Measurements from ENCODE around the gene MAPKAP1. TPM values are rescaled to one million over a fixed set of nuclear protein-coding genes. Genes with fewer than 3 reads are reported as not detected.
A peak's percentile ranks its signal among the peaks of the same experiment; 100 is the strongest.

Gene MAPKAP1
- total RNA-seq, 8 experiments from 2014 or later = 36.0 to 159 (median 58.8) TPM

DNA sequence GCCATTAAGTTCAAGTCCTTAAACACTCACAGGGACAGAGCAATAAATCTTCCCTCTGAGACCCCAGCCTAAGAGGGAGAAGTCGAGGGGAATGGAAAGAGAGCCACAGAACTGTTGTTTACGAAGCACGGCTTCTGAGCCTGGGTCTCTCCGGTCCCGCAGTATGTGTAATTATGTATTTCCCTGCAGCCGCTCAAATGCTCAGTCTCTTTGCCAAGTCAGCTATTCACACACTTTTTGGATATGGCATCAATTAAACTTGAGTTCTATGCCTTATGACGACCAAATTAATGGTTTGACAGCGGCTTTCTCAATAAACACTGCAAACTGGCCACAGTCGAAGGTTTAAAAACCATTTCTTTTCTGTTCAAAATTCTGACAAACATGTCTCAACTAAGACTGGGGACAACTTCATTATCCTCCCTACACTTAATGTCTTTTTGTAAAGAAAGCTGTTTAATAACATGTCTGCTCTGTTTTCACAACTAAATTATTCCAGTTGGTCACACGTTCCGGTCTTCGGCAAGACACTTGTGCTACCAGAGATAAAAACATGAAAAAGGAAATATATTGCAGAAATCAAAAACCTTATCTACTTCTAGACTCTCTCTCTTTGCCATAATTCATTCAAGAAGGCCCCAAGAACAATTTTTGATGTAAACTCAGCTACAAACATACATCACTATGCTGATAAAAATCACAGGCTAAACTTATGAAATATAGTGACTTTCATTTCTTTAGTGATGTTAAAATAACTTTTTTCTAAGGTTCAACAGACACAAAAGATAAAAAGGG, 242.2 kb downstream of the MAPKAP1 start:
- H3K4me1 ChIP-seq (replicated peaks in 1 of 2) = peaks cover 84 to 96% of the 10 kb centered on the region in 2 donors
- H3K4me3 ChIP-seq = no peak overlapping the region
- in situ Hi-C loops (cut with MboI; ENCODE audit: low pct_unique_long_range_greater_than_20kb in 2 of 9, low sequenced_read_pairs in 9 of 9, unreplicated experiment in 9 of 9) = no loop called here
- 25 to 94% (median 52%) methylated on average over 3 to 12 of the region's 12 CpGs; no CpG with 5 or more reads in 1 of the 10 experiments for WGBS, 10 experiments
- peak in 2 of 8 experiments; percentile 26 to 30 for ATAC-seq (replicated peaks in 6 of 8)
- no peak overlapping the region for H3K27ac ChIP-seq

DNA sequence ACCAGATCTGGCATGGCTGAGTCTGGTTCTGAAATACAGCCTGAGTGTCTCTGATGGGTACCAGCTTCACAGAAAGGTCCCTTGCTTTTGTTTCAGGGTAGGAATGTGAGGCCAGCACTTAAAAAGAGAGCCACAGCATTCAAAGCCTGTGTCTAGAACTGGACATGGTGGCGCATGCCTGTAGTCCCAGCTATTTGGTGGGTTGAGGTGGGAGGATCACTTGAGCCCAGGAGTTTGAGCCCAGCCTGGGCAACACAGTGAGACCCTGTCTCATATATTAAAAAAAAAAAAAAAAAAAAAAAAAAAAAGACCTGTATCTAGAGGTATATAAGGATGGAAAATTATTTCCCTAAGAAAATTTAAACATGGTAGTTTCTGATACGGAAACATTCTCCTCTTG, 243.1 kb downstream of the MAPKAP1 start:
- H3K4me3 ChIP-seq = no peak overlapping the region
- H3K4me1 ChIP-seq (replicated peaks in 1 of 2) = peaks cover 78 to 87% of the 10 kb centered on the region in 2 donors
- 88 to 100% (median 100%) methylated on average over 1 to 2 of the region's 2 CpGs; no CpG with 5 or more reads in 1 of the 10 experiments for WGBS, 10 experiments
- in situ Hi-C loops (cut with MboI; ENCODE audit: low pct_unique_long_range_greater_than_20kb in 2 of 9, low sequenced_read_pairs in 9 of 9, unreplicated experiment in 9 of 9) = no loop called here
- ATAC-seq (replicated peaks in 6 of 8) = no peak
- no peak overlapping the region for H3K27ac ChIP-seq

DNA sequence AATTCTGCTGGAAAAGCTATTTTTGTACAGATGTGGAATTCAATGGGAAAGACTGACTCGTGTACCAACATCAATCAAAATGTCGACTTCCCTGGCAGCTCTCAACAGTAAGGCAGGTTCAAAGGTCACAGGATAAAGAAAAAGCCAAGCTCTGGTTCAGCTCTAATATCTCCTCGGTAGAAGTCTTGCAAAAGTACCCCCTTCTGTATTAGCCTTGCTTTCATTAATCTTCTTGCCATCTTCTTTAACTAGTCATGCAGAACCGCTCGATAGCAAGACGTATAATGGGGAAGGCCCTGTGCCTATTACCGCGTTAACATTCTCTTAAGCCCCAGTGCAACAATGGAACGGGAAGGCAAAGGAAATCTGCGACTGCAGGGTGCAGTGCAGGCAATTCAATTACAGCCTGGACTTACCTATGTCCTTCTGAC, 244.1 kb downstream of the MAPKAP1 start:
- peak in 5 of 8 experiments; percentile 38 to 68 (median 51) for ATAC-seq (replicated peaks in 6 of 8)
- WGBS, 10 experiments = 0 to 100% (median 5%) methylated on average over 1 to 10 of the region's 10 CpGs; no CpG with 5 or more reads in 2 of the 10 experiments

DNA sequence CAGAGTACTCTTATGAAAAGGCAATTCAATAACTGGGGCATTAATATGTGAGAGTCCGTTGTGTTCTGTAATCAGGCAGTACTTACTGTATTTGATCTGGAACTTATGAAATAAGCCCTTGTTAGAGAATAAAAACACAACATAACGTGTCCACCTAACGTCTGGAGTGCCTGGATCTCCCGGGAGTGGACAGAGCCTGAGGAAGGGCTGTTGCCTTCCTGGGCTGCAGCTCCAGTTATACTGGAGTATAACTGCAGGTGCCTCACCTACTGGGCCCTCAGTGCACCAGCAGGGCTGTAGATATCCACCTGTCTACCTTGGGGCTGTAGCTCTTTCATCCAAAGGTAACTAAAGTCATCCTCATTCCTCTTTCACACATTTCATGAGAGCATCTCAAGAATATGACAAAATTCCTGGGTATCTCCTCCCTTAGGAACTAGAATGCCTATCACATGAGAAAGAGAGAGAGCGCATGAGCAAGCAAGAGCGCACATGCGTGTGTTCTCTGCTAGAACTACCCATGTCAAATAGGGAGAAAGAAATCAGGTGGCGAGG, 245.3 kb downstream of the MAPKAP1 start:
- Histone ChIP-seq H3K4me3 (no peak overlapping the region), H3K4me1 (replicated peaks in 1 of 2) (peaks cover 55 to 65% of the 10 kb centered on the region in 2 donors), H3K27ac (peak overlapping the region; percentile 26 to 45)
- 74 to 100% (median 87%) methylated on average over 2 to 8 of the region's 8 CpGs; no CpG with 5 or more reads in 2 of the 10 experiments for WGBS, 10 experiments
- in situ Hi-C loops (cut with MboI; ENCODE audit: low pct_unique_long_range_greater_than_20kb in 2 of 9, low sequenced_read_pairs in 9 of 9, unreplicated experiment in 9 of 9) = no loop called here
- peak in 4 of 8 experiments; percentile 12 to 30 (median 14) for ATAC-seq (replicated peaks in 6 of 8)

More for the DNA sequence above, 244.1 kb downstream of the MAPKAP1 start:
- Histone ChIP-seq H3K4me1 (replicated peaks in 1 of 2) (peaks cover 67 to 76% of the 10 kb centered on the region in 2 donors), H3K27ac (peak overlapping the region in 1 of 2 donors; percentile 32), H3K4me3 (no peak overlapping the region)
- in situ Hi-C loops (cut with MboI; ENCODE audit: low pct_unique_long_range_greater_than_20kb in 2 of 9, low sequenced_read_pairs in 9 of 9, unreplicated experiment in 9 of 9) = no loop called here

DNA sequence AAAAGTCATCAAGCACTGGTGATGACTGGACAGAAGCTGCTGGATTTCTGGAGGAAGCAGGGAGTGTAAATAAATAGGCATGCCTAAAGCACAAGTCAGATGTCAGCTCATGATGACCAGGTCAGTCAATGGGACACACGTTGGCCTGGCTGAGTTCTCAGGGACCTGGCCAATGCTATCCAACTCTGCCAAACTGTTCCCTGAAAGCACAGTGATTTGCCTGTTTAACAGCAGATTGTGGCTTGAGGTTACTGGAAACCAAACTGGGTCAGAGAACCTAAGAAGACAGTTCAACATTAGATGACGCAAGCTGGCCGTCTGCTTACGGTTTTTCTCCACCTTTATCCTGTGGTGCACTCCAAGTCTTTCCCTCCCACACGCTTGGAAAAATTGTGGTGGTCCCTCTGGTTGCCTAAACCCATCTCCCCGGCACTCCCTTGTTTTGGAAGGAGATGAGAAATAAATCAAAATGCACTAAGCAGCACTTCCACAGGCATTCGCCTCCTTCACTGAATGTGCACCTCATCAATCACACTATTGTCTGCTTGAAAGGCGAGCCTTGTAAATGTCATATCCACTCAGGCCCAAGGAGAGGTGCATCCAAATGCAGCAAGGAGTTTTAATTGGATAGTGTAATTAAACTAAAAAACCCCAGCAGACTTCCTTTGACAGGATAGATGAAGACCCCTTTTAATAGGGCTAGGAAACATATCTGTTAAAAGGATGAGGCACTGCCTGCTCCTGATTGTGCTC, 245.9 kb downstream of the MAPKAP1 start:
- H3K27ac ChIP-seq = peak overlapping the region; percentile 26 to 45
- H3K4me1 ChIP-seq (replicated peaks in 1 of 2) = peaks cover 49 to 58% of the 10 kb centered on the region in 2 donors
- in situ Hi-C loops (cut with MboI; ENCODE audit: low pct_unique_long_range_greater_than_20kb in 2 of 9, low sequenced_read_pairs in 9 of 9, unreplicated experiment in 9 of 9) = no loop called here
- peak in 5 of 8 experiments; percentile 74 to 82 (median 75) for ATAC-seq (replicated peaks in 6 of 8)
- no peak overlapping the region for H3K4me3 ChIP-seq
- WGBS, 10 experiments = 13 to 100% (median 37%) methylated on average over 1 to 8 of the region's 8 CpGs; no CpG with 5 or more reads in 1 of the 10 experiments

DNA sequence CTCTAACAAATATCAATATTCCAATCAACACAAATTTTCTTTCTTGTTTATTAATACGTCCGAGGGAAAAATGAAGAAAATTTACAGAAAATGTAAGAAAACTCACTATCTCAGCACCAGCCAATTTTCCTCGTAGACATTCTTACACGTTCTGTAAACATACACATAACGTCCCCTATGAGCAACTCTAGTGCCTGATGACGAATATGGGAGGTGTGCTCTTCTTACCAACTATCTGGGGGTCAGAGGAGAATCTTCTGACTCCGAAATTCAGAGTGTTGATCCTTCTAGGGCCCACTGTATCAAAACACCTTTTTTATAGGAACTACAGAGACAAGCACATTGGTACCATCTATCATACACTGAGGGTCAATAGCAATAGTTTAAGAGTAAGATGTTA, 246.7 kb downstream of the MAPKAP1 start:
- Histone ChIP-seq H3K4me1 (replicated peaks in 1 of 2) (peaks cover 49 to 51% of the 10 kb centered on the region in 2 donors), H3K27ac (no peak overlapping the region), H3K4me3 (no peak overlapping the region)
- 90 to 100% (median 94%) methylated on average over 3 to 7 of the region's 7 CpGs; no CpG with 5 or more reads in 1 of the 10 experiments for WGBS, 10 experiments
- ATAC-seq (replicated peaks in 6 of 8) = no peak
- in situ Hi-C loops (cut with MboI; ENCODE audit: low pct_unique_long_range_greater_than_20kb in 2 of 9, low sequenced_read_pairs in 9 of 9, unreplicated experiment in 9 of 9) = no loop called here

DNA sequence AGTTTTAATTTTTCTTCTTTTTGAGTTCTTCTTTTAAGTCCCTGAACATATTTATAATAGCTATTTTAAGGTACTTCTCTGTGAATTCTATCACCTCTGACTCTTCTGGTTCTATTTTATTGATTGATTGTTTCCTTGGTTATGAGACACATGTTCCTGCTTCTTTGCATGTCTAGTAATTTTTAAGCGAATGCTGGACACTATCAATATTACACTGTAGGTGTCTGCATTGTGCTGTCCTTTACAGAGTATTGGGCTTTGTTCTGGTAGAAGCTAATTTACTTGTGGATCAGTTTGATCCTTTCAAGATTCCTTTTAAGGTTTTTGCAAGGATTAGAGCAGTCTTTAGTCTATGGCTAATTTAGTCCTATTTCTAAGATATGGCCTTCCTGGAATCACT, 249.7 kb downstream of the MAPKAP1 start:
- H3K4me3 ChIP-seq = no peak overlapping the region
- no peak for ATAC-seq (replicated peaks in 6 of 8)
- H3K27ac ChIP-seq = no peak overlapping the region
- 86 to 100% (median 100%) methylated on average over 1 of the region's 1 CpG; no CpG with 5 or more reads in 1 of the 10 experiments for WGBS, 10 experiments
- peaks cover 21 to 22% of the 10 kb centered on the region in 2 donors for H3K4me1 ChIP-seq (replicated peaks in 1 of 2)
- in situ Hi-C loops (cut with MboI; ENCODE audit: low pct_unique_long_range_greater_than_20kb in 2 of 9, low sequenced_read_pairs in 9 of 9, unreplicated experiment in 9 of 9) = no loop called here

DNA sequence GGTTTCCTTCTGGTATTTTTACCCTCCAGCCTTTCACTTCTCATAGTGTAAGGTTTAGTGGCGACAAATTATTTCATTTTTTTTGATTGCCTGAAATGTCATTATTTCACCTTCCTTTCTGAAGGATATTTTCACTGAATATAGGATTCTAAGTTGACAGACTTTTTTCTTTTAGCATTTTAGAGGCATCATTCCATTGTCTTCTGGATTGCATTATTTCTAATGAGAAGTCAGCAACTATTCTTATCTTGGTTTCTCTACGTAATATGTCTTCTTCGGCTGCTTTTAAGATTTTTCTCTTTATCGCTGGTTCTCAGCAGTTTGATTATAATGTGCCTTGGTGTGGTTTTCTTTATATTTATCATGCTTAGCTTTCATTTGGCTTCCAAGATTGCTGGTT, 251.1 kb downstream of the MAPKAP1 start:
- in situ Hi-C loops (cut with MboI; ENCODE audit: low pct_unique_long_range_greater_than_20kb in 2 of 9, low sequenced_read_pairs in 9 of 9, unreplicated experiment in 9 of 9) = no loop called here
- H3K4me1 ChIP-seq (replicated peaks in 1 of 2) = peaks cover 6 to 7% of the 10 kb centered on the region in 2 donors
- 91 to 100% (median 97%) methylated on average over 2 to 4 of the region's 4 CpGs for WGBS, 10 experiments
- no peak overlapping the region for H3K27ac ChIP-seq
- no peak overlapping the region for H3K4me3 ChIP-seq
- no peak for ATAC-seq (replicated peaks in 6 of 8)

DNA sequence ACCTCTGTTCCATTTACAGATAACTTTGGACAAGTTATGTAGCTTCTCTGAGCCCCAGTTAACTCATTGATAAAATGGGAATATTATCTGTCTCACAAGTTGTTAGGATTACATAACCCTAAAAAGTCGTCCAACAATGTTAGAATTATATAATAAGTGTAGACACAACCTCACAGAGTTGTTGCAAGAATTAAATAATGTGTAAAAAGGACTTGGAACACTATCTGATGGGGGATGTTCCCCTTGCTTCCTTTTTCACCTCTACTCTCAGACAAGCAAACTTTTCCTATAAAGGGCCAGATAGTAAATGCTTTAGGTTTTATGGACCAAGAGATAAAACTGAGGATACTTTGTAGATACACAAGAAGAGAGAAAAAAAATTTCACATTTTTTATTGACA, 251.9 kb downstream of the MAPKAP1 start:
- in situ Hi-C loops (cut with MboI; ENCODE audit: low pct_unique_long_range_greater_than_20kb in 2 of 9, low sequenced_read_pairs in 9 of 9, unreplicated experiment in 9 of 9) = no loop called here
- Histone ChIP-seq H3K4me1 (replicated peaks in 1 of 2) (peaks cover 0 to under 1% of the 10 kb centered on the region in 2 donors), H3K4me3 (no peak overlapping the region), H3K27ac (no peak overlapping the region)
- no peak for ATAC-seq (replicated peaks in 6 of 8)
- WGBS, 10 experiments = 0 to 88% (median 50%) methylated on average over 1 of the region's 1 CpG; no CpG with 5 or more reads in 1 of the 10 experiments

DNA sequence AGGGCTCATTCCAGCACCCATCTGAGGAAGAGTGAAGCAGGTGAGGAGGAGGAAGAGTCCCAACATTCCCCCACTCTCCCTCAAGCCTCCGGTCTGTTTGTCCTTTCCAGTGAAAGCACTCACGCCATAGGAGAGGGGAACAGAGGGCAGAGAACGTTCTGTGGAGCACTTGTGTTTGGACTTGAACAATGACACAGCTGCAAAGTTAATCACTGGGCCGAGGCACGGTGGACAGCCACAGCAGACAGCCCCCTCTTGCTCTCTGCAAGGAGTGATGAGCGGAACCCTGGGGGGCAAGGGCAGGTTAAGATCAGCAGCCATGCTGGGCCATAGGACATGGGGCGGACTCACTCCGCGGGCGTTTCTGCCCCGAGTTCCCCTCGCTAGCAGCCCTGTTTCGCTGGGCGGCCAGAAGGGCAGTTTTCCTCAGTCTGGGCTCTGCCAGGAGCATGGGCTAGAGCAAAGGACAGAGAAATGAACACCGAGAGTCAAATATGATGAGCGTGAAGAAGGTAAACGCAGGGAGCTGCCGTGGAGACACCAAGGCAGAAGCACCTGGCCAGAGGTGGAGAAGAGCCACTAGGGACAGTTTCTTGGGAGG, 259.7 kb downstream of the MAPKAP1 start:
- peak in 5 of 8 experiments; percentile 9 to 43 (median 38) for ATAC-seq (replicated peaks in 6 of 8)
- 40 to 100% (median 81%) methylated on average over 1 to 10 of the region's 18 CpGs; no CpG with 5 or more reads in 1 of the 10 experiments for WGBS, 10 experiments
- Histone ChIP-seq H3K4me3 (no peak overlapping the region), H3K4me1 (replicated peaks in 1 of 2) (peaks cover 13 to 19% of the 10 kb centered on the region in 2 donors), H3K27ac (peak overlapping the region; percentile 45 to 52)
- in situ Hi-C loops (cut with MboI; ENCODE audit: low pct_unique_long_range_greater_than_20kb in 2 of 9, low sequenced_read_pairs in 9 of 9, unreplicated experiment in 9 of 9) = no loop called here

DNA sequence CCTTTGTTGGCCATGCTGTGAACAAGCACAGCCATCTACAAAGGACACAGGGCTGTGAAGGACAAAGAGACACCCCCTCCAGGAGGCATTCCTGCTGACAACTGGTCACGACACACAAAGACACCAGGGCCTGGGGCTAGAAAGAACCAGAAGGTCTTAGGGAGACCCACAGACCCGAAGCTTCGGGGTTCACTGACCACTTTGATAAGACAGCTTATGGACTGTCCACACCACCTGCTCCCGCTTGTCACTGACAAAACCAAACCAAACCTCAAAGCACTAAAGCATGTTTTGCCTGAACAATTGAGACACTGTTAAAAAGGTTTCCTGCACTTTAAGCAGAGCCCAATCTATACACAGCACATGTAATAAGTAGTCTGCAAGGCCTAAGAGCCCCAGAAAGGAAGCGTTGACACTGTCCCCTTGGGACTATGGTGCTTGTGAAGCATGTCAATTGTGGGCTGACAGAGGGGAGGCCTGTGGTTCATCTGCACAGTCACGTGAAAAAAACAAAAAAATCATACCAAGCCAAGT, 260.4 kb downstream of the MAPKAP1 start:
- no peak overlapping the region for H3K27ac ChIP-seq

DNA sequence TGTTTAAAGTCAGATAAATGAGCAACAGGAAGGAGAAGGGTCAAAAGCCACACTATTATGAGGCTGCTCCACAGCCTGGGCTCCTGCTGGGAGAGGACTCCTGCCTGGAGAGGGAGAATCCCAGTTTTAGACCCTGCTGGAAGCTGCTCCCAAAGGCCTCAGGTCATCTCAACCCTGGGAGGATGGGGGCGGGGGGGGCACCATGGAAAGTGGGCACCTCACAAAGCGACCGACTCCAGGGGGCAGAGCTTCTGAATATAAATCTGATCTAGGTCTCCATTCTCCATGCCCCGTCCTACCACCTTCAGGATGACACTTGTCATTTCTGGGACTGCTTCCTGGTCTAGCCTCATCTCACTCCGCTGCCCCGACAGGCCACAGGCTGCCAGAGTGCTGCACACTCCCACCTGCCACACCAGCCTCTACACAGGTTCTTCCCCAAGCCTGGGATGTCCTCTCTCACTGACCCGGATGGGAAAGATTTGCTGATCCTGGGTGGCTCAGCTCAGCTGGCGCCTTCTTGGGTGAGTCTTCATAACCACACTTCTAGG, 262.0 kb downstream of the MAPKAP1 start:
- H3K27ac ChIP-seq = no peak overlapping the region
- in situ Hi-C loops (cut with MboI; ENCODE audit: low pct_unique_long_range_greater_than_20kb in 2 of 9, low sequenced_read_pairs in 9 of 9, unreplicated experiment in 9 of 9) = no loop called here
- WGBS, 10 experiments = 73 to 100% (median 96%) methylated on average over 1 to 4 of the region's 8 CpGs; no CpG with 5 or more reads in 7 of the 10 experiments
- H3K4me1 ChIP-seq (replicated peaks in 1 of 2) = peaks cover 13 to 28% of the 10 kb centered on the region in 2 donors
- ATAC-seq (replicated peaks in 6 of 8) = no peak
- no peak overlapping the region for H3K4me3 ChIP-seq

More for the DNA sequence above, 260.4 kb downstream of the MAPKAP1 start:
- no peak overlapping the region for H3K4me3 ChIP-seq
- in situ Hi-C loops (cut with MboI; ENCODE audit: low pct_unique_long_range_greater_than_20kb in 2 of 9, low sequenced_read_pairs in 9 of 9, unreplicated experiment in 9 of 9) = no loop called here
- ATAC-seq (replicated peaks in 6 of 8) = peak in 5 of 8 experiments; percentile 26 to 66 (median 45)
- 71 to 100% (median 79%) methylated on average over 1 to 5 of the region's 6 CpGs; no CpG with 5 or more reads in 4 of the 10 experiments for WGBS, 10 experiments
- H3K4me1 ChIP-seq (replicated peaks in 1 of 2) = peaks cover 13 to 19% of the 10 kb centered on the region in 2 donors
